ENCODE results near the gene OTOGL. TPM values are rescaled to one million over a fixed set of nuclear protein-coding genes. Genes with fewer than 3 reads are reported as not detected.

Gene OTOGL
- total RNA-seq, 1 donor from 2014 or later = 0.51 TPM

- Mint-ChIP-seq H3K4me3 (no peak overlapping the region), H3K27ac (no peak overlapping the region), H3K9me3 (peaks cover 20% of the 10 kb centered on the region), H3K36me3 (peaks cover 5% of the 10 kb centered on the region), H3K27me3 (ENCODE audit: low read depth) (no peaks in the 10 kb centered on the region), H3K4me1 (peaks cover 5% of the 10 kb centered on the region)
- no peak for DNase-seq (ENCODE audit: low spot score in 2 of 2, unreplicated experiment in 2 of 2)
- no peak for TF ChIP-seq CTCF (IDR thresholded peaks at IDR 0.05; ENCODE audit: unreplicated experiment)
Observed at GRCh38 chr12:80277732-80278131, 178.4 kb downstream of the OTOGL start.

DNA sequence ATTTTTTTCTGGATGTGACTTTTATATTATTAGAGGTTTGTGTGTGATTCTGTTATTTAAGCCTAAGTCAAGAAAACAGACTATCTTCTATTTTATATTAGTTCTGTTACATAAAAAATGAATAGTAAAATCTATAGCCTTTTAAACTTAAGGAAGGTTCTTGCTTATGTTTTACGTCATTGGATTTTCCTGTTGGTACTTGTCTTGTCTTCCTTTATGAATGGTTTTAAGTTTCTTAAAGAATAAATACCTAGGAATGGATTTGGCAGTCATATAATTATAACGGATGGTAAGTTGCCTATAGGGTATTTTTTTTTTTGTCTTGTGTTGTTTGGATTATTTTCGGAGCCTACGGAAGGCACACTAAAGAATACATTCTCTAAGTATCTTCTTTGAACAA, 182.9 kb downstream of the OTOGL start:
- TF ChIP-seq CTCF (IDR thresholded peaks at IDR 0.05; ENCODE audit: unreplicated experiment) = no peak
- no peak overlapping the region for H3K27ac Mint-ChIP-seq
- H3K4me1 Mint-ChIP-seq = peaks cover 2% of the 10 kb centered on the region
- peaks cover 8% of the 10 kb centered on the region for H3K36me3 Mint-ChIP-seq
- H3K4me3 Mint-ChIP-seq = no peak overlapping the region
- H3K27me3 Mint-ChIP-seq (ENCODE audit: low read depth) = no peaks in the 10 kb centered on the region
- H3K9me3 Mint-ChIP-seq = peaks cover 35% of the 10 kb centered on the region
- DNase-seq (ENCODE audit: low spot score in 2 of 2, unreplicated experiment in 2 of 2) = no peak

GRCh38 chr12:80282761-80283160, 183.4 kb downstream of the OTOGL start:
- Mint-ChIP-seq H3K36me3 (peaks cover 8% of the 10 kb centered on the region), H3K4me1 (peaks cover 2% of the 10 kb centered on the region), H3K4me3 (no peak overlapping the region), H3K27ac (no peak overlapping the region), H3K27me3 (ENCODE audit: low read depth) (no peaks in the 10 kb centered on the region), H3K9me3 (peaks cover 40% of the 10 kb centered on the region)
- no peak for TF ChIP-seq CTCF (IDR thresholded peaks at IDR 0.05; ENCODE audit: unreplicated experiment)
- no peak for DNase-seq (ENCODE audit: low spot score in 2 of 2, unreplicated experiment in 2 of 2)

- Mint-ChIP-seq H3K27me3 (ENCODE audit: low read depth) (no peaks in the 10 kb centered on the region), H3K4me1 (peaks cover 4% of the 10 kb centered on the region)
Observed at GRCh38 chr12:80291108-80291754, 191.9 kb downstream of the OTOGL start.

DNA sequence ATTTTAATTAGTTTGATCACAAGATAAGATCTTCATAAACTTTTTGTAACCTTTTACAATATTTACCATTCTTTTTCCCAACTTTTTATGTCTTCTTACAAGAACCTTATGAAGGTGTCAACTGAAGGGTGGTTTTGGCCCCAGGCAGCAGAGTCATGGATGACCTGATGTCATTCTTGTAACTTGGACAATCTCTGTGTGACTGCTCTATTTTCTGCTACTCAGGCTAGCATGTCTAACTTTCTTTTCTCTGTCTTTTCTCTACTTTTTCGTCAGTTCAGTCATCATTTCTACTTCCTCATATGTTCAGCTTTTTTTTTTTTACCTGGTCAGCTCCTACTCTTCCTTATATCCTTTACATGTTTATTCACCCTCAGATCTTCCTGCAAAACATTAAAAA, 194.0 kb downstream of the OTOGL start:
- Mint-ChIP-seq H3K27ac (no peak overlapping the region), H3K4me3 (no peak overlapping the region), H3K9me3 (peaks cover 7% of the 10 kb centered on the region), H3K27me3 (ENCODE audit: low read depth) (no peaks in the 10 kb centered on the region), H3K36me3 (no peaks in the 10 kb centered on the region), H3K4me1 (peaks cover 4% of the 10 kb centered on the region)
- TF ChIP-seq CTCF (IDR thresholded peaks at IDR 0.05; ENCODE audit: unreplicated experiment) = no peak
- no peak for DNase-seq (ENCODE audit: low spot score in 2 of 2, unreplicated experiment in 2 of 2)

More at GRCh38 chr12:80291108-80291754, 191.9 kb downstream of the OTOGL start:
- Mint-ChIP-seq H3K9me3 (peaks cover 27% of the 10 kb centered on the region), H3K4me3 (no peak overlapping the region), H3K36me3 (peaks cover 2% of the 10 kb centered on the region), H3K27ac (no peak overlapping the region)
- TF ChIP-seq CTCF (IDR thresholded peaks at IDR 0.05; ENCODE audit: unreplicated experiment) = no peak
- no peak for DNase-seq (ENCODE audit: low spot score in 2 of 2, unreplicated experiment in 2 of 2)

Data from mesothelial cell of epicardium (in vitro differentiated cells).